ENCODE data around the gene ANKFN1.

DNA sequence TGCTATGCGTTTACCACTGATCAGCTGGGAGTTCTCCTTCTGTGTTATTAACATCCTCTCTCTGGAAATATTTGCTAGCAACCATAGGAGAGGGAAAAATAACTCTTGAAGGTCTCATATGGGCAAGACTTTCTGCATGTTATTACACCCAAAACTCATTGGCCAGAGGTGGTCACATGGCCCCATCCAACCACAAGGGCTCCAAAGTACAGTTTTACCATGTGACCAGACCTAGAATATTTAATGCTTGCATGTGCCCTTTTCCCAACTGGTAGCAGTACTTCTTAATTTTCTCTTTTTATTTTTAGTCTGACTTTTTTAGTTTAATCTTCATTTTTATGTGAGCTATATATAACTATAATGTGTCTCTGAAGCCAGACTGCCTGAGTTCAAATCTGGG, 299.2 kb downstream of the ANKFN1 start:
- TF ChIP-seq, protein P1, sequence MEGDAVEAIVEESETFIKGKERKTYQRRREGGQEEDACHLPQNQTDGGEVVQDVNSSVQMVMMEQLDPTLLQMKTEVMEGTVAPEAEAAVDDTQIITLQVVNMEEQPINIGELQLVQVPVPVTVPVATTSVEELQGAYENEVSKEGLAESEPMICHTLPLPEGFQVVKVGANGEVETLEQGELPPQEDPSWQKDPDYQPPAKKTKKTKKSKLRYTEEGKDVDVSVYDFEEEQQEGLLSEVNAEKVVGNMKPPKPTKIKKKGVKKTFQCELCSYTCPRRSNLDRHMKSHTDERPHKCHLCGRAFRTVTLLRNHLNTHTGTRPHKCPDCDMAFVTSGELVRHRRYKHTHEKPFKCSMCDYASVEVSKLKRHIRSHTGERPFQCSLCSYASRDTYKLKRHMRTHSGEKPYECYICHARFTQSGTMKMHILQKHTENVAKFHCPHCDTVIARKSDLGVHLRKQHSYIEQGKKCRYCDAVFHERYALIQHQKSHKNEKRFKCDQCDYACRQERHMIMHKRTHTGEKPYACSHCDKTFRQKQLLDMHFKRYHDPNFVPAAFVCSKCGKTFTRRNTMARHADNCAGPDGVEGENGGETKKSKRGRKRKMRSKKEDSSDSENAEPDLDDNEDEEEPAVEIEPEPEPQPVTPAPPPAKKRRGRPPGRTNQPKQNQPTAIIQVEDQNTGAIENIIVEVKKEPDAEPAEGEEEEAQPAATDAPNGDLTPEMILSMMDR (IDR thresholded peaks at IDR 0.05; ENCODE audit: insufficient read depth, low read depth, low read length): no peak
- no peak for TF ChIP-seq EZH2 (IDR thresholded peaks at IDR 0.05; ENCODE audit: insufficient read depth, low read length)
